Activated naive CD4-positive, alpha-beta T cell treated with anti-CD3 and anti-CD28 coated beads, Interleukin-2, amount 50 U/mL, for 24 hours (primary cell): ENCODE results near the gene CPM.
A peak's percentile ranks its signal among the peaks of the same experiment; 100 is the strongest.
"Not testable (repeated sequence)": the region's sequence is repeated elsewhere in the genome, so short reads cannot be mapped to it uniquely, and the experiment has no call there.

Experiments used
- H3K27ac Mint-ChIP-seq: one replicate; pipeline ENCODE4 v1.8.0; 2021; ENCODE audit warnings: mild to moderate bottlenecking, mixed read lengths
- H3K27me3 Mint-ChIP-seq: one replicate; pipeline ENCODE4 v1.8.0; 2021; ENCODE audit warnings: mixed read lengths
- H3K36me3 Mint-ChIP-seq: one replicate; pipeline ENCODE4 v1.8.0; 2021; ENCODE audit warnings: mixed read lengths
- H3K4me1 Mint-ChIP-seq: one replicate; pipeline ENCODE4 v1.8.0; 2021; ENCODE audit warnings: mixed read lengths
- H3K4me3 Mint-ChIP-seq: one replicate; pipeline ENCODE4 v1.8.0; 2021; ENCODE audit warnings: mild to moderate bottlenecking, mixed read lengths
- H3K9me3 Mint-ChIP-seq: one replicate; pipeline ENCODE4 v1.8.0; 2021; ENCODE audit warnings: mixed read lengths

CPM gene

DNA sequence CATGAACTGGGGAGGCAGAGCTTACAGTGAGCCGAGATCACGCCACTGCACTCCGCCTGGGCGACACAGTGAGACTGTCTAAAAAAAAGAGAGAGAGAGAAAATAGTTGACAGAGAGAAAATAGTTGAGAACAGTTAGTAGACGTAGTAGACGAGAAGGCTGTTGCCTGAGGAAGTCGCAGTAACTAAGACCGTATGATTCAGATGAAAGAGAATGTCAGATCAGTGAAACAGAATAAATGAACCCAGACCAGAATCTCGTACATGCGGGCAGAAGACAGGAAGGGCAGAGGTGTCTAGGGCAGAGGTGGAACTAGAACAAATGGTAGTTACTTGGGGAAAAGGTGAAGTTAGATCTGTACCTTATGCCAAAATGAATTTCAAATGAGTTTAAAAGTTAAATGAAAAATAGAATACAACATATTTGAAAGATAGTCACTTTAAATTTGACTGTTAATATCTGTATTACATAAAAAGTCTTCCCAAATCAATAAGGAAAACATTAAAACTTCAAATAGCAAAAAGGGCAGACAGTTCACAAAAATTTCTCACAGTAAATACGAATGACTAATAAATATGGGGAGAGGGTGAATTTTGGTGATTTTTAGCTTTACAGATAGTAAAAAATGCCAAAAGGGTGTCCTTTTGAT, 107.3 kb downstream of the CPM start:
- H3K36me3 Mint-ChIP-seq: peaks cover 29% of the 10 kb centered on the region
- H3K4me1 Mint-ChIP-seq: peaks cover 56% of the 10 kb centered on the region
- peak overlapping the region; percentile 94 for H3K27ac Mint-ChIP-seq
- H3K9me3 Mint-ChIP-seq: no peaks in the 10 kb centered on the region
- no peaks in the 10 kb centered on the region for H3K27me3 Mint-ChIP-seq
- H3K4me3 Mint-ChIP-seq: peak overlapping the region; percentile 73

DNA sequence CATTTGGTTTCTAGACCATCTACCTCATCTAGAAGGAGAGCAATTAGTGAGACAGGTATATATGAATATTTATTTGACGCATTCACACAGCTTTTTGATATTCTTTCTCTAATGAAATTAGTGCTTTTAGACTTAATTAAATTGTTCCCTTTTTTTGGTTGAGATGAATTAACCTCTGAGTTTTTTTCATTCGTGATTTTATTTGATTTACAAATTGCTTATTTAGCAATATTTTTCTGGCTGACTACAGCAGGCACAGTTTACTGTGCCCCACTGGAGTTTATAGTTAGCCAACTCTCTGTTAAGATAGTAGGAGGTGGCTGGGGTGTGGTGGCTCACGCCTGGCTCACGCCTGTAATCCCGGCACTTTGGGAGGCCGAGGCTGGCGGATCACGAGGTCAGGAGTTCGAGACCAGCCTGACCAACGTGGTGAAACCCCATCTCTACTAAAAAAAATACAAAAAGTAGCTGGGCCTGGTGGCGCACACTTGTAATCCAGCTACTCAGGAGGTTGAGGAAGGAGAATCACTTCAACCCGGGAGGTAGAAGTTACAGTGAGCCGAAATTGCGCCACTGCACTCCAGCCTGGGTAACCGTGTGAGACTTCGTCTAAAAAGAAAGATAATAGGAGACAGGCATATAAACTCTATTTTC, 108.2 kb downstream of the CPM start:
- Mint-ChIP-seq H3K36me3 (peaks cover 28% of the 10 kb centered on the region), H3K4me1 (peaks cover 53% of the 10 kb centered on the region), H3K27me3 (no peaks in the 10 kb centered on the region), H3K27ac (peak overlapping the region; percentile 62), H3K9me3 (no peaks in the 10 kb centered on the region), H3K4me3 (no peak overlapping the region)

- no peak overlapping the region for H3K4me3 Mint-ChIP-seq
- peaks cover 57% of the 10 kb centered on the region for H3K4me1 Mint-ChIP-seq
- H3K9me3 Mint-ChIP-seq: no peaks in the 10 kb centered on the region
- H3K27ac Mint-ChIP-seq: peak overlapping the region; percentile 76
- peaks cover 30% of the 10 kb centered on the region for H3K36me3 Mint-ChIP-seq
- no peaks in the 10 kb centered on the region for H3K27me3 Mint-ChIP-seq
These were observed 108.8 kb downstream of the CPM start for GRCh38 chr12:68824131-68824530.

GRCh38 chr12:68823696-68824095, 109.3 kb downstream of the CPM start:
- Mint-ChIP-seq H3K9me3 (no peaks in the 10 kb centered on the region), H3K36me3 (peaks cover 29% of the 10 kb centered on the region), H3K27me3 (no peaks in the 10 kb centered on the region), H3K27ac (peak overlapping the region; percentile 78), H3K4me3 (no peak overlapping the region), H3K4me1 (peaks cover 60% of the 10 kb centered on the region)

- Mint-ChIP-seq H3K4me3 (no peak overlapping the region), H3K36me3 (peaks cover 25% of the 10 kb centered on the region), H3K4me1 (peaks cover 52% of the 10 kb centered on the region), H3K27me3 (no peaks in the 10 kb centered on the region), H3K27ac (peak overlapping the region; percentile 93), H3K9me3 (no peaks in the 10 kb centered on the region)
These were observed 111.4 kb downstream of the CPM start for GRCh38 chr12:68821357-68822188.

DNA sequence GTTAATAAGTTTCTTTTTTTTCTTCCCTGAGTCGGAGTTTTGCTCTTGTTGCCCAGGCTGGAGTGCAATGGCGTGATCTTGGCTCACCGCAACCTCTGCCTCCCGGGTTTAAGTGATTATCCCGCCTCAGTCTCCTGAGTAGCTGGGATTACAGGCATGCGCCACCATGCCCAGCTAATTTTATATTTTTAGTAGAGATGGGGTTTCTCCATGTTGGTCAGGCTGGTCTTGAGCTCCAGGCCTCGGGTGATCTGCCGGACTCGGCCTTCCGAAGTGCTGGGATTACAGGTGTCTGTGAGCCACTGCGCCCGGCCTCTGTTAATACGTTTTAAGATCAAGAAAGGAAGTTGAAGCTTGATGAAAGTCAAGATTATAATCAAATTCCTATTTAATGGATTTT, 113.5 kb downstream of the CPM start:
- not testable (repeated sequence) for H3K27me3 Mint-ChIP-seq, H3K4me3 Mint-ChIP-seq

DNA sequence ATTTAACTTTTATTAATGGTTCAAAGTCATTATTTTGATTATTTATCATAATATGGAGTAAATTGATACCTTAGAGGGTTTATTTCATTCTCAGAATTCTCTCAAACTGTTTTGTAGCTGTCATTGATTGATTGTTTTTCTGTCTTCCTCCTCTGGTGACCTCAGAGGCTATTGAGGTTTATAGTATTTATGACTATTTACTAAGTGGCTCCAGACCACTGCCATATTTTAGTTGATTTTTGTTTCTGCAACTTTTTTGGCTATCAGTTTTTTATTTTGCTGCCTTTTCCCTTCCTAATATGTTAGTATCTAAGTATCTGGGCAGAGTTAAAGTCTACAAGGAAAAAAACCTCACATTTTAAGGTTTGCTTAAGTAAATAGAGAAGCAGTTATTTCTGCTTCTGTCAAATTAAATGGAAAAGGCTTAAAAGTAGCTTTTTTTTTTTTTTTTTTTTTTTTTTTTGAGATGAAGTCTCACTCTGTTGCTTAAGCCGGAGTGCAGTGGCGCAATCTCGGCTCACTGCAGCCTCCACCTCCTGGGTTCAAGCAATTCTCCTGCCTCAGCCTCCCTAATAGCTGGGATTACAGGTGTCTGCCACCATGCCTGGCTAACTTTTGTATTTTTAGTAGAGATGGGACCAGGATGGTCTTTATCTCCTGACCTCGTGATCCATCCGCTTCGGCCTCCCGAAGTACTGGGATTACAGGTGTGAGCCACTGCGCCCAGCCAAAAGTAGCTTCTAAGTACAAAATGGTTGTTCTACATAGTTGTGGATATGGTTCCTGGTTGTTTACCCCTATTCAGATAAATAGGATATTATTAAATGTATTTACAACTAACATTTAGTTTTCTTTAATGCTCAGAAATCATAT, 116.8 kb downstream of the CPM start:
- Mint-ChIP-seq H3K27ac (peak overlapping the region; percentile 85), H3K36me3 (peaks cover 28% of the 10 kb centered on the region), H3K4me1 (peaks cover 61% of the 10 kb centered on the region), H3K27me3 (no peaks in the 10 kb centered on the region), H3K9me3 (no peaks in the 10 kb centered on the region), H3K4me3 (peak overlapping the region; percentile 36)

More for the DNA sequence above, 113.5 kb downstream of the CPM start:
- not testable (repeated sequence) for H3K27ac Mint-ChIP-seq, H3K9me3 Mint-ChIP-seq
- peaks cover 59% of the 10 kb centered on the region for H3K4me1 Mint-ChIP-seq
- H3K36me3 Mint-ChIP-seq: peaks cover 22% of the 10 kb centered on the region

DNA sequence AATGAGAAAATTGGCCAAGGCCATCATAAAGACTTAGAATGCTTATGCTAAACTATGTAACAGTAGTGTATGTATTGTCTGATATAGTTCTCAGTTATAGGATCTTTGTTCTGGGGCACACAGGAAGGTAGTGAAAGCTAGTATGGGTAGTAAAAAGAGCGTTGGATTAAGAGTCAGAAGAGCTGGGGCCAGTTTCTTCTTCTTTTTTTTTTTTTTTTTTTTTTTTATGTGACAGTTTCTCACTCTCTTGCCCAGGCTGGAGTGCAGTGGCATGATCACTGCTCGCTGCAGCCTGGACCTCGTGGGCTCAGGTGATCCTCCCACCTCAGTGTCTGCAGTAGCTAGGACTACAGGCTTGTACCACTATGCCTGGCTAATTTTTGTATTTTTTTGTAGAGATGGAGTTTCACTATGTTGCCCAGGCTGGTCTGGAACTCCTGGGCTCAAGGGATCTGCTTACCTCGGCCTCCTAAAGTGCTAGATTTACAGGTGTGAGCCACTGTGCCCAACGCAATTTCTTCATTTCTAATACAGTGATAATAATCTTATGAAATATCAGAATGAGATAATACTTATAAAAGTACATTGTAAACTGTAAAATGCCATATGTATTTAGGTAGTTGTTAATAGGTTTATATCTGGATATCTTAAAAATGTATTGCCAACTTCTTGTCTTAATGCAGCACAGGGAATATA, 117.6 kb downstream of the CPM start:
- H3K27me3 Mint-ChIP-seq: no peaks in the 10 kb centered on the region
- peak overlapping the region; percentile 2 for H3K27ac Mint-ChIP-seq
- peaks cover 62% of the 10 kb centered on the region for H3K4me1 Mint-ChIP-seq
- no peaks in the 10 kb centered on the region for H3K9me3 Mint-ChIP-seq
- H3K36me3 Mint-ChIP-seq: peaks cover 28% of the 10 kb centered on the region
- H3K4me3 Mint-ChIP-seq: peak overlapping the region; percentile 8

DNA sequence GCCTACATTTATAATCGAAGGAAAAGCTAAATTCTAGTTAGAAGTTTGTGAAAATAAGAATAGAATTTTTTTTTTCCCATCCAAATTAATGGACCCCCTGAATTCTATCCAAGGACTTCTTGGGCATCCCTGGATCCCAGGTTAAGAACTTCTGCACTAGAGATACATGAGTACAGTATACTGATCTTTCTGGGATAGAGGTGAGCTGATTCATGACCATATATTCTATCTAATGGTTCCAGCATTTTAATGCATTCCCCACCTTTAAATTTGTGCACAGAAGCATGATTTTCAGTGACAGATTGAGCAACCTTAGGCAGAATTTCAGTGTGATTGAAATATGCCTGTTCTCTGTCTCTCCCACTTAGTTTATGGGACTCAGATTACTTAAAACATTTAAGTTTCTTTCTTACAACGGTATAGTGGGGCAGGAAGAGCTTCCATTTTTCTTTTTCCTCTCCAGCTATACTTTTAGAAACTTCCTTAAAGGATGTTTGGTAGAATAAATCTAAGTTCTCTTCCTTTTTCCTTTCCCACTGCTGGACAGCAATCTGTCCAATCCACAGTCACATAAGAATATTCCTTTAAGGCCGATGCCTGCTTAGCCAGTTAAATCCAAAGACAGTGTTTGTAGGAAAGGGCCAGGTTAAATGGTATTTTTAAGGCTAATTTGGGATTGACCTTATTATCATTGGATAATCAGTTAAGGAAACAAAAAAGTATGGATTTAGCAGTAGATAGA, 118.3 kb downstream of the CPM start:
- peak overlapping the region; percentile 2 for H3K27ac Mint-ChIP-seq
- H3K4me1 Mint-ChIP-seq: peaks cover 65% of the 10 kb centered on the region
- H3K4me3 Mint-ChIP-seq: peak overlapping the region; percentile 39

GRCh38 chr12:68813242-68813593, 119.8 kb downstream of the CPM start:
- Mint-ChIP-seq H3K9me3 (no peaks in the 10 kb centered on the region), H3K27me3 (no peaks in the 10 kb centered on the region), H3K4me1 (peaks cover 65% of the 10 kb centered on the region), H3K27ac (peak overlapping the region; percentile 3), H3K36me3 (peaks cover 36% of the 10 kb centered on the region), H3K4me3 (peak overlapping the region; percentile 15)

More for the DNA sequence above, 118.3 kb downstream of the CPM start:
- Mint-ChIP-seq H3K27me3 (no peaks in the 10 kb centered on the region), H3K9me3 (no peaks in the 10 kb centered on the region), H3K36me3 (peaks cover 31% of the 10 kb centered on the region)

- H3K27me3 Mint-ChIP-seq: no peaks in the 10 kb centered on the region
- peaks cover 36% of the 10 kb centered on the region for H3K36me3 Mint-ChIP-seq
- peak overlapping the region; percentile 33 for H3K4me3 Mint-ChIP-seq
- H3K9me3 Mint-ChIP-seq: no peaks in the 10 kb centered on the region
- peaks cover 65% of the 10 kb centered on the region for H3K4me1 Mint-ChIP-seq
- H3K27ac Mint-ChIP-seq: peak overlapping the region; percentile 3
These were observed 120.3 kb downstream of the CPM start for GRCh38 chr12:68812553-68813241.

DNA sequence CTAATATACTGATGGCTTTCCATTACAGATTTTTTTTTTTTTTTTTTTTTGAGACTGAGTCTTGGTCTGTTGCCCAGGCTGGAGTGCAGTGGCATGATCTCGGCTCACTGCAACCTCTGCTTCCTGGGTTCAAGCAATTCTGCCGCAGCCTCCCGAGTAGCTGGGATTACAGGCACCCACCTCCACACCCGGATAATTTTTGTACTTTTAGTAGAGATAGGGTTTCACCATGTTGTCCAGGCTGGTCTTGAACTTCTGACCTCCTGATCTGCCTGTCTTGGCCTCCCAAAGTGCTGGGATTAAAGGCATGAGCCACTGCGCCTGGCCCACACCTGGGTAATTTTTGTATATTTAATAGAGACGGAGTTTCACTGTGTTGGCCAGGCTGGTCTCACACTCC, 121.4 kb downstream of the CPM start:
- not testable (repeated sequence) for H3K27me3 Mint-ChIP-seq, H3K9me3 Mint-ChIP-seq
- Mint-ChIP-seq H3K27ac (peak overlapping the region; percentile 12), H3K4me1 (peaks cover 71% of the 10 kb centered on the region), H3K4me3 (peak overlapping the region; percentile 79), H3K36me3 (peaks cover 32% of the 10 kb centered on the region)

GRCh38 chr12:68810027-68810389, 123.0 kb downstream of the CPM start:
- H3K27ac Mint-ChIP-seq, H3K27me3 Mint-ChIP-seq, H3K9me3 Mint-ChIP-seq: not testable (repeated sequence)
- peaks cover 28% of the 10 kb centered on the region for H3K36me3 Mint-ChIP-seq
- H3K4me3 Mint-ChIP-seq: peak overlapping the region; percentile 98
- peaks cover 57% of the 10 kb centered on the region for H3K4me1 Mint-ChIP-seq
